Thoracic aorta (tissue), 2 donors: Measurements from ENCODE around the gene TNRC6C. TPM values are rescaled to one million over a fixed set of nuclear protein-coding genes. Genes with fewer than 3 reads are reported as not detected.

ENCODE experiments used
- ATAC-seq: fragments of 150-250 bp; one replicate; pipeline ENCODE4 v1.8.0; 2017; ENCODE audit warnings: low read depth; ENCODE audit not compliant: insufficient number of reproducible peaks, low FRiP score
- DNase-seq: peaks from one replicate; pipeline ENCODE4 v3.0.0-alpha.2; 2020; ENCODE audit warnings: low spot score
- H3K27ac ChIP-seq, 2 donors: fragments of 200-600 bp; sonication (generic); 1 replicate in 1 of 2; 2 replicates in 1 of 2; pipeline ENCODE4 v1.5.1; 2016; ENCODE audit warnings: mild to moderate bottlenecking in 2 of 2, moderate library complexity in 2 of 2
- H3K27me3 ChIP-seq: fragments of 200-600 bp; sonication (generic); replicated peaks from 2 replicates; pipeline ENCODE4 v1.6.0; 2016; ENCODE audit warnings: mild to moderate bottlenecking; ENCODE audit not compliant: insufficient read depth
- H3K36me3 ChIP-seq: fragments of 200-600 bp; sonication (generic); one replicate; pipeline ENCODE4 v1.5.1; 2016
- H3K4me1 ChIP-seq, 2 donors: fragments of 200-600 bp; sonication (generic); 1 replicate in 1 of 2; 2 replicates in 1 of 2; pipeline versions ENCODE4 v1.5.1 to v1.6.0; 2016; ENCODE audit warnings: low read depth in 2 of 2, mild to moderate bottlenecking in 1 of 2; ENCODE audit not compliant: control insufficient read depth in 1 of 2
- H3K4me3 ChIP-seq: fragments of 200-600 bp; sonication (generic); 2 replicates; pipeline ENCODE4 v1.5.1; 2016; ENCODE audit warnings: mild to moderate bottlenecking
- H3K9me3 ChIP-seq: fragments of 200-600 bp; sonication (generic); 2 replicates; pipeline ENCODE4 v1.5.1; 2016
- CTCF ChIP-seq: fragments of 200-600 bp; sonication (generic); IDR thresholded peaks from one replicate; pipeline ENCODE4 v1.5.1; 2019; ENCODE audit warnings: antibody characterized with exemption
- total RNA-seq, 2 donors: library from RNA; depleted of rRNA; stranded (reverse); fragments of >200 nt; gene quantifications; one replicate each; pipeline versions ENCODE4 v1.1.0 to v1.2.3, GENCODE V29; 2016

TNRC6C gene
- total RNA-seq, 2 donors from 2014 or later: 27.8 to 41.1 TPM

GRCh38 chr17:78142119-78142861 is 183.8 kb downstream of the TNRC6C start:
- Histone ChIP-seq H3K4me3 (no peak overlapping the region), H3K9me3 (no peaks in the 10 kb centered on the region), H3K27ac (no peak overlapping the region), H3K36me3 (no peaks in the 10 kb centered on the region), H3K27me3 (no peaks in the 10 kb centered on the region), H3K4me1 (peaks cover 15 to 19% of the 10 kb centered on the region in 2 donors)
- no peak for DNase-seq
- no peak for ATAC-seq
- TF ChIP-seq CTCF: no peak

GRCh38 chr17:78143214-78144146 is 185.0 kb downstream of the TNRC6C start:
- TF ChIP-seq CTCF: no peak
- DNase-seq: no peak
- no peak for ATAC-seq

GRCh38 chr17:78144147-78144719 is 185.7 kb downstream of the TNRC6C start:
- no peaks in the 10 kb centered on the region for H3K27me3 ChIP-seq
- no peak for DNase-seq

More at GRCh38 chr17:78143214-78144146, 185.0 kb downstream of the TNRC6C start:
- Histone ChIP-seq H3K4me3 (no peak overlapping the region), H3K4me1 (peaks cover 15 to 19% of the 10 kb centered on the region in 2 donors), H3K27me3 (no peaks in the 10 kb centered on the region), H3K36me3 (no peaks in the 10 kb centered on the region), H3K9me3 (no peaks in the 10 kb centered on the region), H3K27ac (no peak overlapping the region)

GRCh38 chr17:78144736-78145641 is 186.5 kb downstream of the TNRC6C start:
- H3K4me1 ChIP-seq: peaks cover 15 to 19% of the 10 kb centered on the region in 2 donors
- no peaks in the 10 kb centered on the region for H3K36me3 ChIP-seq
- H3K4me3 ChIP-seq: no peak overlapping the region
- H3K27ac ChIP-seq: no peak overlapping the region
- DNase-seq: no peak
- H3K27me3 ChIP-seq: no peaks in the 10 kb centered on the region
- ATAC-seq: no peak
- no peaks in the 10 kb centered on the region for H3K9me3 ChIP-seq
- TF ChIP-seq CTCF: no peak

More at GRCh38 chr17:78144147-78144719, 185.7 kb downstream of the TNRC6C start:
- H3K36me3 ChIP-seq: no peaks in the 10 kb centered on the region
- H3K4me1 ChIP-seq: peaks cover 15 to 19% of the 10 kb centered on the region in 2 donors
- no peaks in the 10 kb centered on the region for H3K9me3 ChIP-seq
- no peak for ATAC-seq
- no peak overlapping the region for H3K27ac ChIP-seq
- TF ChIP-seq CTCF: no peak
- H3K4me3 ChIP-seq: no peak overlapping the region
